Sigmoid colon (tissue), 7 donors: ENCODE measurements around the gene TATDN2. TPM values are rescaled to one million over a fixed set of nuclear protein-coding genes. Genes with fewer than 3 reads are reported as not detected.
"Not testable (repeated sequence)": the region's sequence is repeated elsewhere in the genome, so short reads cannot be mapped to it uniquely, and the experiment has no call there.

Experiments used
- DNase-seq: peaks from one replicate; pipeline ENCODE4 v3.0.0-alpha.2; 2019
- H3K27ac ChIP-seq, 4 donors: fragments of 200-600 bp; sonication (generic); one replicate each; pipeline ENCODE4 v1.5.1; 2016 to 2019; ENCODE audit warnings: mild to moderate bottlenecking in 1 of 4
- H3K27me3 ChIP-seq, 3 donors: fragments of 200-600 bp; sonication (generic); one replicate each; pipeline ENCODE4 v1.5.1; 2019; ENCODE audit warnings: mild to moderate bottlenecking in 1 of 3
- H3K36me3 ChIP-seq, 4 donors: fragments of 200-600 bp; sonication (generic); one replicate each; pipeline ENCODE4 v1.5.1; 2016 to 2019
- H3K4me1 ChIP-seq, 4 donors: fragments of 200-600 bp; sonication (generic); one replicate each; pipeline ENCODE4 v1.5.1; 2017 to 2019
- H3K4me3 ChIP-seq, 4 donors: fragments of 200-600 bp; sonication (generic); one replicate each; pipeline ENCODE4 v1.5.1; 2017 to 2019; ENCODE audit warnings: mild to moderate bottlenecking in 2 of 4, moderate library complexity in 1 of 4
- H3K9me3 ChIP-seq, 4 donors: fragments of 200-600 bp in 3 of 4; sonication (generic) in 3 of 4; one replicate each; pipeline versions ENCODE4 v1.5.1 to v1.6.1; 2013 to 2019
- EP300 ChIP-seq, 4 donors: sonication (generic); formaldehyde crosslinking; IDR thresholded peaks; one replicate each; pipeline ENCODE4 v1.6.1; 2017; ENCODE audit warnings: antibody characterized with exemption in 4 of 4
- POLR2A ChIP-seq, 2 donors: fragments of 450-650 bp; IDR thresholded peaks; one replicate each; pipeline ENCODE4 v1.6.1; 2016; ENCODE audit warnings: antibody characterized with exemption in 2 of 2, mild to moderate bottlenecking in 2 of 2, moderate library complexity in 2 of 2
- POLR2AphosphoS5 ChIP-seq, 4 donors: sonication (generic); formaldehyde crosslinking; IDR thresholded peaks; one replicate each; pipeline ENCODE4 v1.6.1; 2017; ENCODE audit warnings: antibody characterized with exemption in 4 of 4
- WGBS, 2 donors: extraction: QIAGEN DNeasy Blood & Tissue Kit; methylation state at CpG; one replicate each; pipeline ENCODE4 v1.1.7; 2013; 5-methylcytosine and 5-hydroxymethylcytosine counted together
- intact Hi-C: fragments of 100-400 bp; cut with DNase I; formaldehyde crosslinking; loops from one replicate; pipeline ENCODE4 v1.15.1; 2023
- polyA plus RNA-seq, 3 donors: library from polyadenylated mRNA; stranded (reverse); fragments of 200-250 nt; gene quantifications; one replicate each; pipeline ENCODE4 v1.2.3, GENCODE V29; 2013
- total RNA-seq, 4 donors: library from RNA; depleted of rRNA; stranded (reverse); fragments of >200 nt; gene quantifications; one replicate each; pipeline ENCODE4 v1.1.0, GENCODE V29; 2016
- TF ChIP-seq, protein P1 (sequence below), 4 experiments: fragments of 450-650 bp in 3 of 4; fragments of 200-600 bp in 1 of 4; IDR thresholded peaks; one replicate each; pipeline ENCODE4 v1.5.1; 2016 to 2019; ENCODE audit warnings: antibody characterized with exemption in 4 of 4, mild to moderate bottlenecking in 3 of 4, moderate library complexity in 2 of 4
- donor health status: healthy with polysubstance abuse.
- donor health status: Bipolar disorder and iron deficiency.
- donor health status: healthy.

The TATDN2 gene
- total and polyA plus RNA-seq, 7 donors: 11.2 to 25.7 (median 13.4) TPM

DNA sequence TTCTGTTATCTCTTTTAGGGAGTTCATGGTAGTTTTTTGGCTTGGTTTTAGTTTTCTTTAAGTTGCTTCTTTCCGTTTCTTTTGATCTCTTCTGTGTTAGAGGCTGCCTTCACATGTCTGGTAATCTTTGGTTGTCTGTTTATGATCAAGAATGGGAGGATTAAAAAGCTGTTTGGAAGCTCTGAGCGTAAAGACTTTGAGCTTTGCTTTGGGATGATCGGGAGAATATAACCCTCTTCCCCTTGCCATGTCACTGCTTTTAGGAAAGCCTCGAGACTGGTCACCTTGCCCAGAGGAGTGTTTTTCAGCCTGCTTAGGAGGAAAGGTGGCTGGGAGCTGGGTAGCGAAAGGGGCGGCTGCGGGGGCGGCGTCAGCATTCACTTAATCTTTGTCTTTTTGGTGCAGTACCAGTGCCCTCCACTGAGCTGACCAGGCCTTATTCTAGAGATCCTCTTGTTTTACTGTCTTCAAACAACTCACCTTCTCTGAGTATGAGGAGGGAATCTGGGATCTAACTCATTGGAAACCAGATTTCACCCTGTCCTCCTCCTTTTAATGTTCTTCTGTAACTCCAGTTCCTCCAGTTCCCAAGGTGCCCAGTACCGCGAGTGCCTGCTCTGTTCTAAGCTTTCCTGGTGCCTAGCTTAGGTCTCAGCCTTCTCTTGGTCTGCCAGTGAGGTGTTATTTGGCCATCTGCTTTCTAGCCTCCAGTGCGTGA is 15.5 kb downstream of the TATDN2 start:
- Histone ChIP-seq H3K27ac (peak overlapping the region; percentile 21 to 67 (median 52)), H3K4me1 (peaks cover 0 to 29% (median 11%) of the 10 kb centered on the region in 4 donors), H3K4me3 (peak overlapping the region in 3 of 4 donors; percentile 8 to 23 (median 17)), H3K9me3 (no peaks in the 10 kb centered on the region), H3K36me3 (peaks cover 0 to 52% (median 6%) of the 10 kb centered on the region in 4 donors), H3K27me3 (no peaks in the 10 kb centered on the region)
- intact Hi-C loops: no loop called here
- DNase-seq: peak; percentile 57
- TF ChIP-seq EP300 (IDR thresholded peaks at IDR 0.05) (no peak), POLR2AphosphoS5 (IDR thresholded peaks at IDR 0.05) (no peak), POLR2A (IDR thresholded peaks at IDR 0.05) (no peak)
- TF ChIP-seq, protein P1, sequence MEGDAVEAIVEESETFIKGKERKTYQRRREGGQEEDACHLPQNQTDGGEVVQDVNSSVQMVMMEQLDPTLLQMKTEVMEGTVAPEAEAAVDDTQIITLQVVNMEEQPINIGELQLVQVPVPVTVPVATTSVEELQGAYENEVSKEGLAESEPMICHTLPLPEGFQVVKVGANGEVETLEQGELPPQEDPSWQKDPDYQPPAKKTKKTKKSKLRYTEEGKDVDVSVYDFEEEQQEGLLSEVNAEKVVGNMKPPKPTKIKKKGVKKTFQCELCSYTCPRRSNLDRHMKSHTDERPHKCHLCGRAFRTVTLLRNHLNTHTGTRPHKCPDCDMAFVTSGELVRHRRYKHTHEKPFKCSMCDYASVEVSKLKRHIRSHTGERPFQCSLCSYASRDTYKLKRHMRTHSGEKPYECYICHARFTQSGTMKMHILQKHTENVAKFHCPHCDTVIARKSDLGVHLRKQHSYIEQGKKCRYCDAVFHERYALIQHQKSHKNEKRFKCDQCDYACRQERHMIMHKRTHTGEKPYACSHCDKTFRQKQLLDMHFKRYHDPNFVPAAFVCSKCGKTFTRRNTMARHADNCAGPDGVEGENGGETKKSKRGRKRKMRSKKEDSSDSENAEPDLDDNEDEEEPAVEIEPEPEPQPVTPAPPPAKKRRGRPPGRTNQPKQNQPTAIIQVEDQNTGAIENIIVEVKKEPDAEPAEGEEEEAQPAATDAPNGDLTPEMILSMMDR (IDR thresholded peaks at IDR 0.05): peak in 3 of 4 experiments; percentile 14 to 58 (median 41)
- whole genome bisulfite sequencing, 2 donors: 59 to 80% methylated on average over 12 of the region's 12 CpGs

DNA sequence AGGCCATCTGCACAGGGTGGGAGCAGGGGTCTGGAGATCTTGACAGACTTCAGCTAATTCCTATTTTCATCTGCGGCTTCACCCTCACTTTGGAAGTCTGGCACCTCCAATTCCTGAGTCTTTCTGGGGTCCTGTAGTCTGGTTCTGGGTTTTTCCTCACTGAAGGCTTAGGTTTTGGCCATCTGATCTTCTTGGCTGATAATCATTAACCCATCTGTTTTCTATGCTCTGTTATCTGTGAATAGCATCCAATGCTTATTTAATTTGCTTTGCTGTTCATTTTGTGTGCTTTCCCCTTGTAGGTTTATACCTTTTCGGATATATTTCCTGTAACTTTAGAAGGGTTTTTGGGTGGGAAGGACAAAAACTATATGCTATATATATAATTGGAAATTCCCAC is 17.6 kb downstream of the TATDN2 start:
- H3K9me3 ChIP-seq: no peaks in the 10 kb centered on the region
- peaks cover 7 to 43% (median 8%) of the 10 kb centered on the region in 4 donors for H3K36me3 ChIP-seq
- H3K27me3 ChIP-seq: no peaks in the 10 kb centered on the region
- peak; percentile 12 for DNase-seq
- H3K4me3 ChIP-seq: no peak overlapping the region
- H3K4me1 ChIP-seq: peaks cover 0 to 29% (median 11%) of the 10 kb centered on the region in 4 donors
- intact Hi-C loops: no loop called here
- no peak overlapping the region for H3K27ac ChIP-seq
- WGBS, 2 donors: 88 to 95% methylated on average over 2 of the region's 2 CpGs
- TF ChIP-seq POLR2AphosphoS5 (IDR thresholded peaks at IDR 0.05): no peak
- TF ChIP-seq, protein P1 (IDR thresholded peaks at IDR 0.05): no peak
- no peak for TF ChIP-seq EP300 (IDR thresholded peaks at IDR 0.05)
- TF ChIP-seq POLR2A (IDR thresholded peaks at IDR 0.05): no peak

DNA sequence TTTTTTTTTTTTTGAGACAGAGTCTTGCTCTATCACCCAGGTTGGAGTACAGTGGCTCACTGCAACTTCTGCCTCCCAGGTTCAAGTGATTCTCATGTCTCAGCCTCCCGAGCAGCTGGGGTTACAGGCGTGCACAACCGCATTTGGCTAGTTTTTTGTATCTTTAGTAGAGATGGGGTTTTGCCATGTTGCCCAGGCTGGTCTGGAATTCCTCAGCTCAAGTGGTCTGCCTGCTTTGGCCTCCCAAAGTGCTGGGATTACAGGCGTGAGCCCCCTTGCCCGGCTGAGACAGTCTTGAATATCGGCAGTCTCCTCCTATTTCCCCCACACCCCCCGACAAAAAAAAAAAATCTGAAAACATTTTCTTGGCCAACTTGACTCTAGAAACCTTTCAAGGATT is 18.7 kb downstream of the TATDN2 start:
- H3K27ac ChIP-seq, intact Hi-C loops, H3K4me3 ChIP-seq, H3K9me3 ChIP-seq, H3K27me3 ChIP-seq: not testable (repeated sequence)
- DNase-seq: peak; percentile 29
- Histone ChIP-seq H3K36me3 (peaks cover 12 to 43% (median 14%) of the 10 kb centered on the region in 4 donors), H3K4me1 (peaks cover 0 to 29% (median 11%) of the 10 kb centered on the region in 4 donors)
- 88 to 91% methylated on average over 7 of the region's 7 CpGs for WGBS, 2 donors

DNA sequence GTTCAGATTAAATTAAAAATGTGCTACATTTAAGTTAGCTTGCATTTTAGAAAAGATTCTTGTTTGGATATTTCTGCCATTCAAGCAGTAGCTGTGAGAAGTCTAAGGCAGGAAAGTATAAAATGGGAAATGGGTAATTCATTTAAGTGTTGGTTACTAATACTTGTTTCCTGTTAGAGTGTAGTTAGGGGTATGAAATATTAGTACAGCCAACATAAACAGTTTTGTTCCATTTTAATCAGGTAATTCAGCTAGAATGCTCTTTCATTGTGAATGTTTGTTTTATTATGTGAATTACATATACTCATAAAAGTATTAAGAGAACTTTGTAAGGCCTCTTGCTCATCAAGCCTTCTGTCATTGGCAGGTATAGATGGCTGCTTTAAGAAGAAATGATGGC is 19.9 kb downstream of the TATDN2 start:
- peaks cover 12 to 51% (median 16%) of the 10 kb centered on the region in 4 donors for H3K36me3 ChIP-seq
- no peak for DNase-seq
- TF ChIP-seq, protein P1 (IDR thresholded peaks at IDR 0.05): no peak
- TF ChIP-seq POLR2AphosphoS5 (IDR thresholded peaks at IDR 0.05) (no peak), POLR2A (IDR thresholded peaks at IDR 0.05) (no peak), EP300 (IDR thresholded peaks at IDR 0.05) (no peak)
- no peak overlapping the region for H3K4me3 ChIP-seq
- H3K9me3 ChIP-seq: no peaks in the 10 kb centered on the region
- peaks cover 0 to 33% (median 14%) of the 10 kb centered on the region in 4 donors for H3K4me1 ChIP-seq
- no peak overlapping the region for H3K27ac ChIP-seq
- H3K27me3 ChIP-seq: no peaks in the 10 kb centered on the region
- intact Hi-C loops: no loop called here

DNA sequence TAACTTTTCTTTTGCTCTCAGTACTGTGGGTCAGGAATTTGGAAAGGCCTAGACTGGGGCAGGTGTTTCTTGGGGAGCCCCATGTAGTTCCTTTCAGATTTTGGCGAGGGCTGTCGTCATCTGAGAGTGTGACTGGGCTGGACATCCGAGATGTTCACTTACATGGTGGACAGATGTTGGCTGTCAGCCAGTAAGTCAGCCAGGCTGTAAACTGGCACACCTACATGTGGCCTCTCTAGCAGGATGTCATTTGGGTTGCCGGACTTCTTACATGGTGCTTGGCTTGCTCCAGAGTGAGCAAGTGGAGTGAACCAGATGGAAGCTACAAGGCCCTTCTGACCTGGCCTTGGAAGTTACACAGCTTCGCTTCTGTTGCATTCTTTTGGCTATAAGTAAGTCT is 20.7 kb downstream of the TATDN2 start:
- Histone ChIP-seq H3K4me3 (no peak overlapping the region), H3K27ac (no peak overlapping the region), H3K36me3 (peaks cover 12 to 51% (median 16%) of the 10 kb centered on the region in 4 donors), H3K4me1 (peaks cover 0 to 33% (median 18%) of the 10 kb centered on the region in 4 donors), H3K27me3 (no peaks in the 10 kb centered on the region), H3K9me3 (no peaks in the 10 kb centered on the region)
- DNase-seq: no peak
- TF ChIP-seq EP300 (IDR thresholded peaks at IDR 0.05) (no peak), POLR2A (IDR thresholded peaks at IDR 0.05) (no peak), POLR2AphosphoS5 (IDR thresholded peaks at IDR 0.05) (no peak)
- TF ChIP-seq, protein P1 (IDR thresholded peaks at IDR 0.05): no peak
- intact Hi-C loops: no loop called here
- 80 to 90% methylated on average over 5 of the region's 5 CpGs for WGBS, 2 donors
